Body of pancreas (tissue), 4 donors: Measurements from ENCODE around the gene BIVM. TPM values are rescaled to one million over a fixed set of nuclear protein-coding genes. Genes with fewer than 3 reads are reported as not detected.

ENCODE experiments used
- ATAC-seq: fragments of 150-250 bp; one replicate; pipeline ENCODE4 v1.9.1; 2016
- DNase-seq, 4 donors: peaks; one replicate each; pipeline ENCODE4 v3.0.0-alpha.2; 2019
- H3K27ac ChIP-seq, 4 donors: fragments of 200-600 bp; sonication (generic); 1 replicate in 3 of 4; 2 replicates in 1 of 4; pipeline versions ENCODE4 v1.5.1 to v1.6.1; 2016 to 2019; ENCODE audit warnings: mild to moderate bottlenecking in 1 of 4, mixed read lengths in 1 of 4, moderate library complexity in 1 of 4
- H3K27me3 ChIP-seq, 2 donors: fragments of 200-600 bp; sonication (generic); one replicate each; pipeline ENCODE4 v1.6.0; 2016; ENCODE audit warnings: mild to moderate bottlenecking in 1 of 2
- H3K36me3 ChIP-seq, 2 donors: fragments of 200-600 bp; sonication (generic); replicated peaks in 1 of 2; 2 replicates each; pipeline ENCODE4 v1.5.1; 2016; ENCODE audit warnings: low read depth in 2 of 2; ENCODE audit not compliant: insufficient read depth in 1 of 2
- H3K4me1 ChIP-seq: fragments of 200-600 bp; sonication (generic); one replicate; pipeline ENCODE4 v1.6.0; 2016
- H3K4me3 ChIP-seq, 2 donors: fragments of 200-600 bp; sonication (generic); 1 replicate in 1 of 2; 2 replicates in 1 of 2; pipeline ENCODE4 v1.5.1; 2016 to 2019
- H3K9me3 ChIP-seq, 3 donors: fragments of 200-600 bp; sonication (generic); 1 replicate in 2 of 3; 2 replicates in 1 of 3; pipeline ENCODE4 v1.5.1; 2016
- CTCF ChIP-seq, 7 experiments: fragments of 450-650 bp in 4 of 7; fragments of 200-600 bp in 3 of 7; sonication (generic) in 3 of 7; IDR thresholded peaks; one replicate each; pipeline ENCODE4 v1.5.1; 2016 to 2019; ENCODE audit warnings: antibody characterized with exemption in 7 of 7
- POLR2A ChIP-seq, 3 donors: fragments of 450-650 bp; IDR thresholded peaks; one replicate each; pipeline ENCODE4 v1.6.1; 2016; ENCODE audit warnings: antibody characterized with exemption in 3 of 3, mild to moderate bottlenecking in 2 of 3
- WGBS, 2 donors: methylation state at CpG; one replicate each; pipeline ENCODE4 v1.1.5; 2017; 5-methylcytosine and 5-hydroxymethylcytosine counted together
- intact Hi-C: fragments of 100-400 bp; cut with DNase I; formaldehyde crosslinking; loops from one replicate; pipeline ENCODE4 v1.15.1; 2023
- total RNA-seq, 2 donors: library from RNA; depleted of rRNA; stranded (reverse); fragments of >200 nt; gene quantifications; one replicate each; pipeline ENCODE4 v1.1.0, GENCODE V29; 2016

The BIVM gene
- total RNA-seq, 2 donors from 2014 or later, result 15.8 to 18.9 TPM

GRCh38 chr13:102793611-102794355, 5.1 kb upstream of the BIVM start:
- 89 to 92% methylated on average over 9 of the region's 9 CpGs for WGBS, 2 donors
- Histone ChIP-seq H3K36me3 (no peaks in the 10 kb centered on the region), H3K27me3 (no peaks in the 10 kb centered on the region), H3K4me1 (peaks cover 3% of the 10 kb centered on the region), H3K27ac (no peak overlapping the region), H3K4me3 (no peak overlapping the region), H3K9me3 (no peaks in the 10 kb centered on the region)
- no peak for ATAC-seq
- TF ChIP-seq POLR2A (IDR thresholded peaks at IDR 0.05), result no peak
- no peak for TF ChIP-seq CTCF (IDR thresholded peaks at IDR 0.05)
- no peak for DNase-seq
- intact Hi-C loops, result no loop called here

GRCh38 chr13:102799426-102800144, 666 bp downstream of the BIVM start:
- Histone ChIP-seq H3K4me1 (peaks cover 19% of the 10 kb centered on the region), H3K27me3 (no peaks in the 10 kb centered on the region), H3K36me3 (no peaks in the 10 kb centered on the region), H3K9me3 (no peaks in the 10 kb centered on the region), H3K4me3 (peak overlapping the region; percentile 77 to 85), H3K27ac (peak overlapping the region in 3 of 4 donors; percentile 73 to 84 (median 79))
- DNase-seq, result peak in 3 of 4 donors; percentile 12 to 39 (median 28)
- intact Hi-C loops, result no loop called here
- TF ChIP-seq POLR2A (IDR thresholded peaks at IDR 0.05), result no peak
- TF ChIP-seq CTCF (IDR thresholded peaks at IDR 0.05), result no peak
- 1% methylated on average over 21 to 69 of the region's 69 CpGs for WGBS, 2 donors
- ATAC-seq, result peak; percentile 30

GRCh38 chr13:102800145-102801041, 1.5 kb downstream of the BIVM start:
- H3K9me3 ChIP-seq, result no peaks in the 10 kb centered on the region
- H3K36me3 ChIP-seq, result no peaks in the 10 kb centered on the region
- peak; percentile 81 to 84 (median 82) for DNase-seq
- peak; percentile 80 for ATAC-seq
- H3K27me3 ChIP-seq, result no peaks in the 10 kb centered on the region
- TF ChIP-seq CTCF (IDR thresholded peaks at IDR 0.05) (peak; percentile 57 to 81 (median 75)), POLR2A (IDR thresholded peaks at IDR 0.05) (peak in 2 of 3 donors; percentile 49 to 50)
- peak overlapping the region; percentile 28 to 84 (median 76) for H3K27ac ChIP-seq
- intact Hi-C loops, result no loop called here
- 1 to 3% methylated on average over 23 to 75 of the region's 81 CpGs for WGBS, 2 donors
- H3K4me1 ChIP-seq, result peaks cover 19% of the 10 kb centered on the region
- peak overlapping the region; percentile 77 to 85 for H3K4me3 ChIP-seq

GRCh38 chr13:102805680-102806079, 6.8 kb downstream of the BIVM start:
- TF ChIP-seq CTCF (IDR thresholded peaks at IDR 0.05) (no peak), POLR2A (IDR thresholded peaks at IDR 0.05) (no peak)
- 94 to 97% methylated on average over 3 of the region's 3 CpGs for WGBS, 2 donors
- Histone ChIP-seq H3K4me3 (no peak overlapping the region), H3K4me1 (peaks cover 16% of the 10 kb centered on the region), H3K27me3 (no peaks in the 10 kb centered on the region), H3K36me3 (no peaks in the 10 kb centered on the region), H3K9me3 (no peaks in the 10 kb centered on the region), H3K27ac (no peak overlapping the region)
- no peak for DNase-seq
- intact Hi-C loops, result no loop called here
- no peak for ATAC-seq
